Fibroblast of skin of right biceps (primary cell): ENCODE measurements around the gene COL8A2.

Experiments
- DNase-seq: peaks from one replicate; pipeline ENCODE4 v3.0.0-alpha.2; 2013

The COL8A2 gene

GRCh38 chr1:36087233-36088123, 37.5 kb downstream of the COL8A2 start:
- DNase-seq = no peak

- no peak for DNase-seq
Measured at GRCh38 chr1:36086529-36087232, 38.3 kb downstream of the COL8A2 start.

GRCh38 chr1:36085686-36086526, 39.1 kb downstream of the COL8A2 start:
- no peak for DNase-seq

- no peak for DNase-seq
Measured at GRCh38 chr1:36085126-36085525, 39.9 kb downstream of the COL8A2 start.

GRCh38 chr1:36084497-36085115, 40.4 kb downstream of the COL8A2 start:
- DNase-seq = no peak

- DNase-seq = peak; percentile 59
Measured at GRCh38 chr1:36083635-36084496, 41.2 kb downstream of the COL8A2 start, which contains the start of gene TEKT2. Gene TEKT2 (plus strand): TSS chr1:36084094. CDS start chr1:36084922, 828 bp downstream.

GRCh38 chr1:36083219-36083618, 41.8 kb downstream of the COL8A2 start:
- no peak for DNase-seq

- no peak for DNase-seq
Measured at GRCh38 chr1:36081926-36082485, 43.0 kb downstream of the COL8A2 start.

- DNase-seq = no peak
Measured at GRCh38 chr1:36080801-36081200, 44.2 kb downstream of the COL8A2 start.

GRCh38 chr1:36080236-36080635, 44.8 kb downstream of the COL8A2 start:
- DNase-seq = no peak

- no peak for DNase-seq
Measured at GRCh38 chr1:36076979-36077573, 47.9 kb downstream of the COL8A2 start.

GRCh38 chr1:36070349-36070748, 54.7 kb downstream of the COL8A2 start:
- no peak for DNase-seq

GRCh38 chr1:36068866-36069265, 56.2 kb downstream of the COL8A2 start:
- no peak for DNase-seq

- DNase-seq = no peak
Measured at GRCh38 chr1:36067871-36068270, 57.2 kb downstream of the COL8A2 start.

GRCh38 chr1:36062315-36062714, 62.7 kb downstream of the COL8A2 start:
- no peak for DNase-seq

- DNase-seq = no peak
Measured at GRCh38 chr1:36055706-36056105, 69.3 kb downstream of the COL8A2 start.

GRCh38 chr1:36053978-36054377, 71.0 kb downstream of the COL8A2 start:
- DNase-seq = no peak

GRCh38 chr1:36051821-36052220, 73.2 kb downstream of the COL8A2 start:
- no peak for DNase-seq
